Right atrium auricular region (tissue), 2 donors: ENCODE results near the gene NFATC2. TPM values are rescaled to one million over a fixed set of nuclear protein-coding genes. Genes with fewer than 3 reads are reported as not detected.

ENCODE experiments used
- DNase-seq: peaks from one replicate; pipeline ENCODE4 v3.0.0-alpha.2; 2019; ENCODE audit warnings: low spot score
- H3K27ac ChIP-seq, 2 donors: fragments of 200-600 bp; sonication (generic); 1 replicate in 1 of 2; 2 replicates in 1 of 2; pipeline ENCODE4 v1.5.1; 2016 to 2019
- H3K27me3 ChIP-seq, 2 donors: fragments of 200-600 bp; sonication (generic); one replicate each; pipeline versions ENCODE4 v1.5.1 to v1.6.0; 2017 to 2019
- H3K36me3 ChIP-seq: fragments of 200-600 bp; sonication (generic); one replicate; pipeline ENCODE4 v1.5.1; 2016
- H3K4me1 ChIP-seq, 2 donors: fragments of 200-600 bp; sonication (generic); one replicate each; pipeline versions ENCODE4 v1.5.1 to v1.6.0; 2017 to 2019
- H3K4me3 ChIP-seq, 2 donors: fragments of 200-600 bp; sonication (generic); 1 replicate in 1 of 2; 2 replicates in 1 of 2; pipeline ENCODE4 v1.5.1; 2017 to 2019; ENCODE audit warnings: mild to moderate bottlenecking in 1 of 2, moderate library complexity in 1 of 2
- H3K9me3 ChIP-seq, 2 donors: fragments of 200-600 bp; sonication (generic); one replicate each; pipeline ENCODE4 v1.5.1; 2019
- total RNA-seq, 2 donors: library from RNA; depleted of rRNA; stranded (reverse); fragments of >200 nt; gene quantifications; one replicate each; pipeline ENCODE4 v1.1.0, GENCODE V29; 2016
- TF ChIP-seq, protein P1 (sequence below), 2 donors: fragments of 200-600 bp; sonication (generic); IDR thresholded peaks; one replicate each; pipeline ENCODE4 v1.5.1; 2019; ENCODE audit warnings: antibody characterized with exemption in 2 of 2

NFATC2 gene
- total RNA-seq, 2 donors from 2014 or later = 8.6 to 12.5 TPM

DNA sequence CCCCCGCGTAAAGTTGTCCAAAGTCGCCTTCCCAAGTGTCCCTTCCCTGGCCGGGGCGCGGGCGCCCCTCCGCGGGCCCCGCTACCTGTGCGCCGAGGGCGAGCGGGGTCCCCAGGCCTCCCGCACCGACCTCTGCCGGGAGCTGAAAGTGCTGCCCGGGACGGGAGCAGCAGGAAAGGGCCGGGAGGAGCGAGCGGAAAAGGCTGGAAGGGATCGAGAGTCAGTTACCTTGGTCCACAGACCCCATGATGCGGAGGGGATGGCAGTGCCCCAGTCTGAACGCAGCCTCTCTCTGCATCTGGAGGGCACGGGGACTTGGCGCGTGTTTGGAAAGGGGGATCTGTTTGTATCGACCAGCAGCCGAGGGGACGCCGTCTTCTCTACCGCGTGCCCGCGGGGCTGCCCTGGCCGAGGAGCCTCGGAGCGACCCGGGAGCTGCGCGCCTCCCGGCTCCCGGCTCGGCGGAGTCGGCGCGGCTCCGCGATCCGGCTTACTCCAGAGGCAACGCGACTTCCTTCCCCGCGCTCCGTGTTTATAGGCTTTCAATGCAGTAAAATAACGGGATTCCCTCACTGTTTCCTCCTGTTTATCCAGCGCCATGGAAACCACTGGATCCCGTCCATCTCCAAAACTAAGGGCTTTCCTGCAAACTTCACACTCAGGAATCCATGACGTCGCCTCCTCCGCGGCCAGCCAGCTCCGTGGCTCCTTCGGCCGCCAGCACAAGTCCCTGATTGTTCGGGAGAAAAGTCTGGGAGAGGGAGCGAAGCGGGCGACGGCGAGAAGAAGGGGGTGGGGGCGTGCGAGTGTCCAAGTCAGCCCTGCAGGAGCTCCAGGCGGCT is 20.0 kb upstream of the NFATC2 start:
- Histone ChIP-seq H3K27me3 (no peaks in the 10 kb centered on the region), H3K4me1 (peaks cover 0 to 51% of the 10 kb centered on the region in 2 donors), H3K4me3 (peak overlapping the region; percentile 41 to 60), H3K27ac (peak overlapping the region; percentile 91 to 96), H3K9me3 (no peaks in the 10 kb centered on the region), H3K36me3 (no peaks in the 10 kb centered on the region)
- TF ChIP-seq, protein P1, sequence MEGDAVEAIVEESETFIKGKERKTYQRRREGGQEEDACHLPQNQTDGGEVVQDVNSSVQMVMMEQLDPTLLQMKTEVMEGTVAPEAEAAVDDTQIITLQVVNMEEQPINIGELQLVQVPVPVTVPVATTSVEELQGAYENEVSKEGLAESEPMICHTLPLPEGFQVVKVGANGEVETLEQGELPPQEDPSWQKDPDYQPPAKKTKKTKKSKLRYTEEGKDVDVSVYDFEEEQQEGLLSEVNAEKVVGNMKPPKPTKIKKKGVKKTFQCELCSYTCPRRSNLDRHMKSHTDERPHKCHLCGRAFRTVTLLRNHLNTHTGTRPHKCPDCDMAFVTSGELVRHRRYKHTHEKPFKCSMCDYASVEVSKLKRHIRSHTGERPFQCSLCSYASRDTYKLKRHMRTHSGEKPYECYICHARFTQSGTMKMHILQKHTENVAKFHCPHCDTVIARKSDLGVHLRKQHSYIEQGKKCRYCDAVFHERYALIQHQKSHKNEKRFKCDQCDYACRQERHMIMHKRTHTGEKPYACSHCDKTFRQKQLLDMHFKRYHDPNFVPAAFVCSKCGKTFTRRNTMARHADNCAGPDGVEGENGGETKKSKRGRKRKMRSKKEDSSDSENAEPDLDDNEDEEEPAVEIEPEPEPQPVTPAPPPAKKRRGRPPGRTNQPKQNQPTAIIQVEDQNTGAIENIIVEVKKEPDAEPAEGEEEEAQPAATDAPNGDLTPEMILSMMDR (IDR thresholded peaks at IDR 0.05) = peak in 1 of 2 donors; percentile 64
- DNase-seq = peak; percentile 94

DNA sequence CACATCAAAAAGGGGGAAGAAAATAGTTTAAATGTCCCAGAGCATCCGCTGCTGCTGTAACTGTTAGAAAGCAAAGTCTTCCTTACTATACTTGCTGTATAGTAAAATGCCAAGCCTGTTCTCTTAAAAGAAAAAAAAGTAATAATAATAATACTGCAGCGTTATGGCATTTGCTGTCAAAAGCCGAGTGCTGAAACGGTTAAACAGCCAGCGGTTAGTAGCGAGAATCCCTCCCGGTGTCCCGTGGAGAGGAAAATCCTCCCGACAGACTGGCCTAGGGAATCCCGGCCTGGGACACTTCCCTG is 19.5 kb upstream of the NFATC2 start:
- Histone ChIP-seq H3K4me1 (peaks cover 0 to 51% of the 10 kb centered on the region in 2 donors), H3K27me3 (no peaks in the 10 kb centered on the region), H3K4me3 (peak overlapping the region; percentile 41 to 60), H3K27ac (peak overlapping the region; percentile 91 to 96), H3K36me3 (no peaks in the 10 kb centered on the region), H3K9me3 (no peaks in the 10 kb centered on the region)
- TF ChIP-seq, protein P1 (IDR thresholded peaks at IDR 0.05) = no peak
- DNase-seq = no peak

DNA sequence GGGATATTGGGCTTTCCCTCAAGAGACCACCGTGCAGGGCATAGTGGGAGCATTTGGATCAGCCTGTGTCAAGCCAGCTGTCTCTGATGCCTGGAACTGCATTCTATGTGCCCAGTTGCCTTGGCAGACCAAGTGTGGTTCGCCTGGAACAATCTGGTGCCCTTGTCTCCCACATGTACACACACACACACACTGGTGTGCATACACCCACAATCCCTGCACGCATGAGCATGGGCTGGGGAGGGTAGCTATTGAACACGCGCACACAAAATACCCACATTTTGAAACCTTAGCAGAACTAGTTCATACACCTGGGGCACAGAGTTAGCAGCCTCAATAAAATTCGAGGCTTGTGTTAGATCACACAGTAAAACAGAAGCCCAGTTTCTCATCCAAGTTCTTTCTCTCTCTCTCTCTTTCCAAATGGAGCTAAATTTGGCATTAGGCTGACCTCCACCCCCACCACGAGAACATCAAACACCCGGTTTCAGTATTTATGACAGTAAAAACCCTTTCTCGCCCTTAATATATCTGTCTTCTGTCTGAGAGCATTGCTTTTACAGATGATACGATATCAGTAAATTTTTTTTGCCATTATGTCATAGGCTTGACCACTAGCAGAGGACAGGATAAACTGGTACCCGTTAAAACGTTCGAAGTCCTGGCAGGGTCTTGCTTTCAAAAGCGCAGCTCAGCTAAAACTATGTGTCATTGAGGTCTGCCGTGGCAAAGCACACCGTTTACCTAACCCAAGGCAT is 18.2 kb upstream of the NFATC2 start:
- Histone ChIP-seq H3K27me3 (no peaks in the 10 kb centered on the region), H3K36me3 (no peaks in the 10 kb centered on the region), H3K4me3 (peak overlapping the region in 1 of 2 donors; percentile 60), H3K9me3 (no peaks in the 10 kb centered on the region), H3K27ac (peak overlapping the region; percentile 9 to 19), H3K4me1 (peaks cover 0 to 47% of the 10 kb centered on the region in 2 donors)
- TF ChIP-seq, protein P1 (IDR thresholded peaks at IDR 0.05) = no peak
- DNase-seq = no peak

DNA sequence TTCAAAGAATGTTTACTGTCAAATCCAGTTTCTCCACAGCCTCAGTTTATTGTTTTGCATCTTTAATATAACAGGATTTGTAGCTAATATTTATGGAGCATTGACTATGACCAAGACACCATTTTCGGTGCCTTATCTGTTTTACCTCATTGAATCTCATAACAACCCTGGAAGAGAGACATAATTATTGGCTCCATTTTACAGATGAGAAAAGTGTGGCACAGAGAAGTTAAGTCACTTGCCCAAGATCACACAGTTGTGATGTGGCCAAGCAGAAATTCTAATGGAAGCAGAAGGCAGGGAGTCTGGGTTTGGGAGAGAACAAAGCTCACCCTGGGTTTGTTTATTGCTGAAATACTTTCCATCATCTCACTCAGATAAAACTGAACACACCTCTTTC is 17.5 kb upstream of the NFATC2 start:
- no peaks in the 10 kb centered on the region for H3K9me3 ChIP-seq
- H3K4me3 ChIP-seq = no peak overlapping the region
- H3K27me3 ChIP-seq = no peaks in the 10 kb centered on the region
- peaks cover 0 to 43% of the 10 kb centered on the region in 2 donors for H3K4me1 ChIP-seq
- no peak overlapping the region for H3K27ac ChIP-seq
- no peaks in the 10 kb centered on the region for H3K36me3 ChIP-seq
- TF ChIP-seq, protein P1 (IDR thresholded peaks at IDR 0.05) = no peak
- no peak for DNase-seq

DNA sequence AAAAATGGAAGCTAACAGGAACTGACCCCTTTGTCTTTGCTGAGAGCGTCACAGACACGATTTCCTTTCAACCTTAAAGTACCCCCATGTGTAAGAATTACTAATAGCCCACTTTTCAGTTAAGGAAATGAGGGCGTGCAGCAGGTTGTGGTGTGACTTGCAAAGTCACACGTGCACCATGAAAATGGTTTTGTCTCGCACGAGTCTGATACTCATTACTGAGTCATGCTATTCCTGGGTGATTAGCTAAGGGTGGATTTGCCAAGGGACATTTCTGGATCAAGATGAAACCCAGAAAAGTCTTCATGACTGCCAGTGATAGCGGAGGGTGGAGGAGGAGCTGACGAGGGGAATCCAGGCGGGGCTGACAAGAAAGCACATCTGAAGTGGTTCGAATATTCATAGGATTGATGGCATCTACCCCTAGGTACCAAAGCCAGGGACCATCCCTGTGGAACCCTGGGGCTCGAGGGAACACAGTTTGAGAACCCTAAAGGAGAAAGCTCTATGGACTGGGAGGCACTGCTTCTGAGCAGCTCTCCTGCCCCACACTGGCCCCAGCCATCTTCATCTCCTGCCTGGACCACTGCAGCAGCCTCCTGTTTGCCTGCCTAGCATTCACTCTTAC is 12.1 kb upstream of the NFATC2 start:
- peak overlapping the region in 1 of 2 donors; percentile 37 for H3K27ac ChIP-seq

More for the DNA sequence above, 12.1 kb upstream of the NFATC2 start:
- TF ChIP-seq, protein P1 (IDR thresholded peaks at IDR 0.05) = no peak
- H3K9me3 ChIP-seq = no peaks in the 10 kb centered on the region
- DNase-seq = no peak
- H3K27me3 ChIP-seq = no peaks in the 10 kb centered on the region
- H3K4me1 ChIP-seq = peaks cover 0 to 8% of the 10 kb centered on the region in 2 donors
- no peaks in the 10 kb centered on the region for H3K36me3 ChIP-seq
- no peak overlapping the region for H3K4me3 ChIP-seq
